ENCODE data around the gene NCAM2.

DNA sequence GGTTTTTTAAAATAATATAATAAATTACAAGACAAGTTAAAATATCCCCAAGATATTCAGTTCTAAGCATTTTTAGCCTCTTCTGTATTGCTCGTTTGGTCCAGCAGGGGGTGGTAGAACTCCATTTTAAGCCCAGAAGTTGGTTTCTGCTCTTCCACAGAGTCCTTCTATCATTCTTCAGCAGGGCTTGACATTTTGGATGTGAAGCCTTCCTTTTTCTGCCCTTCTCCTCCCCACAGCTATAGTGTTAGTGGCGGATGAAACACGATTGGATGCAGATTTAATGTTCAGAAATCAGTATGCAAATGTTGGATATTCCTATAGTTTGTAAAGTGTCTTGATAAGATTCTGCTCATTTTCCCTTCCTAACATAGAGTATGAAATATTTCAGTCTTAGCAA, 1.4 kb downstream of the NCAM2 start:
- no peak for TF ChIP-seq GATA2 (IDR thresholded peaks at IDR 0.05; ENCODE audit: low read depth, low read length)
- TF ChIP-seq GATA3 (IDR thresholded peaks at IDR 0.05; ENCODE audit: low read depth, low read length): no peak

Measured in SH-SY5Y (cell line).